ENCODE results near the gene MDGA2.
"Not testable (repeated sequence)": the region's sequence is repeated elsewhere in the genome, so short reads cannot be mapped to it uniquely, and the experiment has no call there.

MDGA2 gene

GRCh38 chr14:47346849-47347248, 328.6 kb downstream of the MDGA2 start:
- H3K9me3 Mint-ChIP-seq, result peaks cover 21% of the 10 kb centered on the region
- no peaks in the 10 kb centered on the region for H3K36me3 Mint-ChIP-seq (ENCODE audit: insufficient read depth)
- ATAC-seq (replicated peaks; ENCODE audit: extremely low read depth, poor library complexity, severe bottlenecking), result no peak
- H3K4me3 Mint-ChIP-seq, result no peak overlapping the region
- no peaks in the 10 kb centered on the region for H3K4me1 Mint-ChIP-seq
- no peak for DNase-seq (ENCODE audit: low spot score in 2 of 2)
- no peak overlapping the region for H3K27ac Mint-ChIP-seq (ENCODE audit: low read depth)
- no peaks in the 10 kb centered on the region for H3K27me3 Mint-ChIP-seq

DNA sequence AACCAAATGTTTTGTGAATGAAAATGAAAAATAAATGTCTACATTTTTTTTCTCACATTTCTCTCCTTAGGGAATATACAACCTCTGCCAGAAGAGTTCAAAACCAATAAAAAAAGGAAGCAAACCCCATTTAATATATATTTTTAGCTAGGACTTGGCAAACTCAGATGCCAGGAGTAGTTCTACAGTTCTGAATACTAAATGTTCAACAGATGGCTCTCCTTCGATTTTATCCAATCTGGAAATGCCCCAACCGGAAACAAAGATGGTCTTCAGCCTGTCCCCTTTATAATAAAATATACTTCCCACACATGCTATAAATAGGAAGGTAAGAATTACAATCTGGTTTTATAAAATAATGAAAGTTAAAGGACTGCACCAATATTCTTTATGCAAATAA, 330.4 kb downstream of the MDGA2 start:
- Mint-ChIP-seq H3K4me1 (no peaks in the 10 kb centered on the region), H3K27ac (ENCODE audit: low read depth) (no peak overlapping the region), H3K36me3 (ENCODE audit: insufficient read depth) (no peaks in the 10 kb centered on the region), H3K9me3 (peaks cover 14% of the 10 kb centered on the region), H3K27me3 (no peaks in the 10 kb centered on the region), H3K4me3 (no peak overlapping the region)
- ATAC-seq (replicated peaks; ENCODE audit: extremely low read depth, poor library complexity, severe bottlenecking) (no peak), DNase-seq (ENCODE audit: low spot score in 2 of 2) (no peak)

- no peaks in the 10 kb centered on the region for H3K36me3 Mint-ChIP-seq (ENCODE audit: insufficient read depth)
These were observed 342.5 kb downstream of the MDGA2 start for GRCh38 chr14:47332939-47333338.

DNA sequence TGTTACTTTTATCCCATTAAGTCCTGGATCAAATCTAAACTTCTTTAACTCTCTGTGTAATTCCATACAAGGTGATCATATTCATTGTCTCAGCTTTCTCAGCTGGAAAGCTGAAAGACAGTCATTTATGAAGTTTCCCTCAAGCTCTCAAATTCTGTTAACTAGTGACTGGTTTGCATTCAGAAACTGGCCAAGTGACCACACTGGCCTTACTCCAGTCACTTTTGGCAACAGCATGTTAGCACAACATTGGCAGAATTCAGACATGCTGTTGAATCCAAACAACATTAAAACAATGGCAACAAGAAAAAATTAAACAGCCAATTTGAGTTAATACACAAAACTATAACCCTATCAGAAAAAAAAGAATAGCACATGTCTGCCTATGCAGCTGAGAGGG, 343.3 kb downstream of the MDGA2 start:
- no peak overlapping the region for H3K27ac Mint-ChIP-seq (ENCODE audit: low read depth)
- H3K4me1 Mint-ChIP-seq, result no peaks in the 10 kb centered on the region
- H3K36me3 Mint-ChIP-seq (ENCODE audit: insufficient read depth), result no peaks in the 10 kb centered on the region
- DNase-seq (ENCODE audit: low spot score in 2 of 2) (no peak), ATAC-seq (replicated peaks; ENCODE audit: extremely low read depth, poor library complexity, severe bottlenecking) (no peak)
- H3K27me3 Mint-ChIP-seq, result no peaks in the 10 kb centered on the region
- peaks cover 15% of the 10 kb centered on the region for H3K9me3 Mint-ChIP-seq
- H3K4me3 Mint-ChIP-seq, result no peak overlapping the region

More at GRCh38 chr14:47332939-47333338, 342.5 kb downstream of the MDGA2 start:
- Mint-ChIP-seq H3K9me3 (peaks cover 15% of the 10 kb centered on the region), H3K27me3 (no peaks in the 10 kb centered on the region), H3K4me3 (no peak overlapping the region), H3K4me1 (no peaks in the 10 kb centered on the region), H3K27ac (ENCODE audit: low read depth) (no peak overlapping the region)
- ATAC-seq (replicated peaks; ENCODE audit: extremely low read depth, poor library complexity, severe bottlenecking) (no peak), DNase-seq (ENCODE audit: low spot score in 2 of 2) (no peak)

DNA sequence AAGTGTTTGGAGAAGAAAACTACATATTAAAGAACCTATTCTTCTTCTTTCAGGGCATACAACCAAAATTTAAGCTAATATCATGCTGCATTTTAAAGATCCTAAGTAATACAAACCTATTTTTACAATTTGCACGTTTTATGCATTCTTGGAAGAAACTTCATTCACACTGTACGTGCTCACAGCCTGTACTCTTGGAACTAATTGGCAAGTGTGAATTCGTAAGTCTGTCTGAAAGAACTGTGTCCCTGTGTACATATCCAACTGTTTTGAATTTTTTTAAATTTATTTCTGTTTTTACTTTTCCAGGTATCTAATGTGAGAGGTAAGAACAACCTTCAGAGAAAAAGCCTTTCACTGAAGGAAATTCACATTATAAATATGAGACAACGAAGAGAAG, 347.0 kb downstream of the MDGA2 start:
- DNase-seq (ENCODE audit: low spot score in 2 of 2), result no peak
- Mint-ChIP-seq H3K27me3 (no peaks in the 10 kb centered on the region), H3K27ac (ENCODE audit: low read depth) (no peak overlapping the region), H3K4me1 (no peaks in the 10 kb centered on the region), H3K9me3 (peaks cover 27% of the 10 kb centered on the region), H3K36me3 (ENCODE audit: insufficient read depth) (no peaks in the 10 kb centered on the region), H3K4me3 (no peak overlapping the region)
- no peak for ATAC-seq (replicated peaks; ENCODE audit: extremely low read depth, poor library complexity, severe bottlenecking)

GRCh38 chr14:47327336-47327735, 348.1 kb downstream of the MDGA2 start:
- Mint-ChIP-seq H3K4me3 (no peak overlapping the region), H3K4me1 (no peaks in the 10 kb centered on the region), H3K9me3 (peaks cover 27% of the 10 kb centered on the region), H3K27me3 (no peaks in the 10 kb centered on the region), H3K36me3 (ENCODE audit: insufficient read depth) (no peaks in the 10 kb centered on the region), H3K27ac (ENCODE audit: low read depth) (no peak overlapping the region)
- ATAC-seq (replicated peaks; ENCODE audit: extremely low read depth, poor library complexity, severe bottlenecking) (no peak), DNase-seq (ENCODE audit: low spot score in 2 of 2) (no peak)

GRCh38 chr14:47322751-47323150, 352.7 kb downstream of the MDGA2 start:
- Mint-ChIP-seq H3K4me1 (no peaks in the 10 kb centered on the region), H3K9me3 (peaks cover 42% of the 10 kb centered on the region), H3K27ac (ENCODE audit: low read depth) (no peak overlapping the region), H3K36me3 (ENCODE audit: insufficient read depth) (no peaks in the 10 kb centered on the region), H3K27me3 (no peaks in the 10 kb centered on the region), H3K4me3 (no peak overlapping the region)
- no peak for ATAC-seq (replicated peaks; ENCODE audit: extremely low read depth, poor library complexity, severe bottlenecking)
- no peak for DNase-seq (ENCODE audit: low spot score in 2 of 2)

- ATAC-seq (replicated peaks; ENCODE audit: extremely low read depth, poor library complexity, severe bottlenecking) (no peak), DNase-seq (ENCODE audit: low spot score in 2 of 2) (no peak)
- no peak overlapping the region for H3K27ac Mint-ChIP-seq (ENCODE audit: low read depth)
- no peaks in the 10 kb centered on the region for H3K36me3 Mint-ChIP-seq (ENCODE audit: insufficient read depth)
- no peak overlapping the region for H3K4me3 Mint-ChIP-seq
- no peaks in the 10 kb centered on the region for H3K4me1 Mint-ChIP-seq
- H3K27me3 Mint-ChIP-seq, result no peaks in the 10 kb centered on the region
- peaks cover 6% of the 10 kb centered on the region for H3K9me3 Mint-ChIP-seq
These were observed 373.3 kb downstream of the MDGA2 start for GRCh38 chr14:47302121-47302520.

DNA sequence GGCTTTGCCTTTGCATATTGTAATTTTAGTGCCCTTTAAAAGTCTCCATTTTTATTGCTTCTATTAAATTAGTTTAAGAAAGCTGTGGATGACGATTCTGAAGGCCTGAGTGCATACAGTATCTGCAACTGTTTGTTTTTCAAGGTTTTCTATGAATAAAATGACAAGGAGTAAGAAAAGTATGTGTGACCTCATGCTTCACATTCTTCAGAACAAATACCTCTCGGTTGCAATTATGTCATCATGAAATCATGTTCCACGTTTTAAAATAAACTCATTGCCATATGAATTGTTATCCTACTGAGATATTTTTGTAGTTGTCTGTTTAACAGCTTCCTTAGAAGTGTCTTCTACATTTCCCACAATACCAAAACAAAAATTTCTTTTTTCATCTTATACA, 374.6 kb downstream of the MDGA2 start:
- H3K36me3 Mint-ChIP-seq (ENCODE audit: insufficient read depth), result no peaks in the 10 kb centered on the region
- H3K9me3 Mint-ChIP-seq, result peaks cover 12% of the 10 kb centered on the region
- ATAC-seq (replicated peaks; ENCODE audit: extremely low read depth, poor library complexity, severe bottlenecking), result no peak
- no peak overlapping the region for H3K4me3 Mint-ChIP-seq
- H3K27me3 Mint-ChIP-seq, result no peaks in the 10 kb centered on the region
- H3K27ac Mint-ChIP-seq (ENCODE audit: low read depth), result no peak overlapping the region
- DNase-seq (ENCODE audit: low spot score in 2 of 2), result no peak
- no peaks in the 10 kb centered on the region for H3K4me1 Mint-ChIP-seq

DNA sequence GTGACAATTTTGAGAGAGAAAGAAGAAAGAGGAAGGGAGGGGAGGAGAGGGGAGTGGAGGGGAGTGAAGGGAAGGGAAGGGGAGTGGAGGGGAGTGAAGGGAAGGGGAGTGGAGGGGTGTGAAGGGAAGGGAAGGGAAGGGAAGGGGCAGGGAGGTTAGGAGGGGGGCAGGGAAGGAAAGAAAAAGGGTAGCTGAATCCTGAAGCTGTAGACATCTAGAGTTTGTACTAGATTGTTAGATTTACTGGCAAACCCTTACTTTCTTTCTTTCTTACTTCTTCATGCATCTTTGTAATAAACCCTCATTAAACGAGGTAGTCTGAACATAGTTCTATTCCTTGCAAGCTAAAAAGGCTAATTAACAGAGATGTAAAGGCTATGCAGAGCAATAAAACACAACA, 378.0 kb downstream of the MDGA2 start:
- peaks cover 9% of the 10 kb centered on the region for H3K9me3 Mint-ChIP-seq

DNA sequence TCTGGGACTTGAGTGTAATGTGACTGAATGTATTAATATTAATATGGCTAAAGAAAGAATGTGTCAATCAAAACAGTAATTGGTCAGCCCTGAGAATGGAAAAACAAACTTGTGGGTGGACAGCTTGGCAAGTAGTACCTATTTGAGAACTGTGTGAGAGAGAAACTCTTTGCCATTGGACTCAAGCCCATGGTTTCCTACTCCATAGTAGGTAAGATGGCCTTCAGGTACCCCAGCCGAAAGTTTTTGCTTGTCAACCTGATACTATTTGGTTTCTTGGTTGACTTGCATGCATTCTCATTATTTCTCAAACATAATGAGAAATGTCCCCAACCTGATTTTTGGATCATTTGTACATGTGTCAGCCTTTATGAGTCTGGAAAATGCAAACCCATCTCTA, 391.1 kb downstream of the MDGA2 start:
- Mint-ChIP-seq H3K9me3 (peaks cover 12% of the 10 kb centered on the region), H3K27ac (ENCODE audit: low read depth) (no peak overlapping the region), H3K4me1 (no peaks in the 10 kb centered on the region), H3K36me3 (ENCODE audit: insufficient read depth) (no peaks in the 10 kb centered on the region), H3K4me3 (no peak overlapping the region), H3K27me3 (no peaks in the 10 kb centered on the region)
- no peak for ATAC-seq (replicated peaks; ENCODE audit: extremely low read depth, poor library complexity, severe bottlenecking)
- no peak for DNase-seq (ENCODE audit: low spot score in 2 of 2)

More for the DNA sequence above, 378.0 kb downstream of the MDGA2 start:
- H3K27me3 Mint-ChIP-seq, result no peaks in the 10 kb centered on the region
- H3K4me1 Mint-ChIP-seq, result no peaks in the 10 kb centered on the region
- ATAC-seq (replicated peaks; ENCODE audit: extremely low read depth, poor library complexity, severe bottlenecking) (no peak), DNase-seq (ENCODE audit: low spot score in 2 of 2) (no peak)
- H3K27ac Mint-ChIP-seq (ENCODE audit: low read depth), result no peak overlapping the region
- no peaks in the 10 kb centered on the region for H3K36me3 Mint-ChIP-seq (ENCODE audit: insufficient read depth)
- no peak overlapping the region for H3K4me3 Mint-ChIP-seq

DNA sequence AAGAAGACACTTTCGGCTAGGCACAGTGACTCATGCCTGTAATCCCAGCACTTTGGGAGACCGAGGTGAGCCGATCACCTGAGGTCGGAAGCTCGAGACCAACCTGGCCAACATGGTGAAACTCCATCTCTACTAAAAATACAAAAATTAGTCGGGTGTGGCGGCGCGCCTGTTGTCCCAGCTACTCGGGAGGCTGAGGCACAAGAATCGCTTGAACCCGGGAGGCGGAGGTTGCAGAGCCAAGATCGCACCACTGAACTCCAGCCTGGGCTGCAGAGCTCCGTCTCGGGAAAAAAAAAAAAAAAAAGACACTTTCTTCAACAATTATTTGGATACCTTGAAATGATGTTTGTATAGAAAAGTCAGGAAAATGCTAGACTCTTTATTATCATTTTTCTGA, 393.6 kb downstream of the MDGA2 start:
- H3K4me1 Mint-ChIP-seq; H3K4me3 Mint-ChIP-seq; ATAC-seq (replicated peaks; ENCODE audit: extremely low read depth, poor library complexity, severe bottlenecking); H3K27me3 Mint-ChIP-seq; H3K36me3 Mint-ChIP-seq (ENCODE audit: insufficient read depth); H3K27ac Mint-ChIP-seq (ENCODE audit: low read depth); DNase-seq (ENCODE audit: low spot score in 2 of 2): not testable (repeated sequence)
- peaks cover 18% of the 10 kb centered on the region for H3K9me3 Mint-ChIP-seq

DNA sequence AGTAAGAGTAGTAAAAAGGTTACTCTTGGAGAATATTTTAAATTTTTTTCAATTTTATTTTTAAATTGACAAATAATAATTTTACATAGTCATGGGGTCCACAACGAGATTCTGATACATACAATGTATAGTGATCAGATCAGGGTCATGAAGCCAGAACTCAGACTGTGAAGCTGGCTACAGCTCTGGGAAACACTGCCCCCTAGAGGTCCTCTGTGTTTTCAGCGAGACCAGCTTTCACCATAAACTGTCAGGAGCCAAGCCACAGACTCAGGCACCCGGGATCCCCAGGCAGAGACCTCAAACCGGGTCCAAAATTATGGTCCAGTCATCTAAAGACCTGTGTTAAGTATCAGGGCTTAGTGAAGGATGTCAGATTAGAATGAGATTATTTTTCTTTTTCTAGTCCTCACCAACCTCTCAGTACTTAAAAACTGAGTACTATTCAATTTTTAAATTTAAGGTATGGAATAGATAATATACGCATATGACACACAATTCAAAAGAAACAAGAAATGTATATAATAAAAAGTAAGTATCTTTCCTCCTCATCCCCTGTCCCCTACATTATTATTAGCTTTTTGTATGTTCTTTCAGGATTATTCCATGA, 397.1 kb downstream of the MDGA2 start:
- H3K27me3 Mint-ChIP-seq, result no peaks in the 10 kb centered on the region
- no peak for DNase-seq (ENCODE audit: low spot score in 2 of 2)
- no peaks in the 10 kb centered on the region for H3K36me3 Mint-ChIP-seq (ENCODE audit: insufficient read depth)
- no peaks in the 10 kb centered on the region for H3K4me1 Mint-ChIP-seq
- H3K4me3 Mint-ChIP-seq, result no peak overlapping the region
- no peak overlapping the region for H3K27ac Mint-ChIP-seq (ENCODE audit: low read depth)
- ATAC-seq (replicated peaks; ENCODE audit: extremely low read depth, poor library complexity, severe bottlenecking), result no peak
- H3K9me3 Mint-ChIP-seq, result peaks cover 15% of the 10 kb centered on the region

GRCh38 chr14:47277703-47278102, 397.7 kb downstream of the MDGA2 start:
- H3K27me3 Mint-ChIP-seq, result no peaks in the 10 kb centered on the region
- no peaks in the 10 kb centered on the region for H3K4me1 Mint-ChIP-seq
- H3K4me3 Mint-ChIP-seq, result no peak overlapping the region
- no peak for ATAC-seq (replicated peaks; ENCODE audit: extremely low read depth, poor library complexity, severe bottlenecking)
- no peak for DNase-seq (ENCODE audit: low spot score in 2 of 2)
- peaks cover 10% of the 10 kb centered on the region for H3K9me3 Mint-ChIP-seq
- no peak overlapping the region for H3K27ac Mint-ChIP-seq (ENCODE audit: low read depth)
- no peaks in the 10 kb centered on the region for H3K36me3 Mint-ChIP-seq (ENCODE audit: insufficient read depth)

All from central memory CD8-positive, alpha-beta T cell (primary cell).